Dendritic cell treated with granulocyte-macrophage colony-stimulating factor and Interleukin-4, amounts not matched to agents 40 ng/mL and 50 ng/mL, for 4 days (primary cell): ENCODE results near the gene PTGES2.

Experiments used
- H3K27ac Mint-ChIP-seq: one replicate; pipeline ENCODE4 v1.8.0; 2022; ENCODE audit warnings: mild to moderate bottlenecking, mixed read lengths
- H3K27me3 Mint-ChIP-seq: one replicate; pipeline ENCODE4 v1.8.0; 2022; ENCODE audit warnings: mild to moderate bottlenecking, mixed read lengths
- H3K36me3 Mint-ChIP-seq: one replicate; pipeline ENCODE4 v1.8.0; 2022; ENCODE audit warnings: low read depth, mixed read lengths
- H3K4me1 Mint-ChIP-seq: one replicate; pipeline ENCODE4 v1.8.0; 2022; ENCODE audit warnings: low read depth, mixed read lengths
- H3K4me3 Mint-ChIP-seq: one replicate; pipeline ENCODE4 v1.8.0; 2022; ENCODE audit warnings: mild to moderate bottlenecking, moderate library complexity, mixed read lengths
- H3K9me3 Mint-ChIP-seq: one replicate; pipeline ENCODE4 v1.8.0; 2022; ENCODE audit warnings: mixed read lengths
- intact Hi-C: fragments of 100-400 bp; cut with micrococcal nuclease; formaldehyde crosslinking; loops from one replicate; pipeline ENCODE4 v1.15.0; 2022

Gene PTGES2

GRCh38 chr9:128092199-128092977, 35.1 kb downstream of the PTGES2 start:
- intact Hi-C loops: loop anchor here (2.0 to 5.0 kb wide), 2 partner anchors 14 to 40 kb away; no protein-coding TSS in a partner anchor

GRCh38 chr9:128091571-128091970, 36.0 kb downstream of the PTGES2 start:
- H3K27me3 Mint-ChIP-seq: no peaks in the 10 kb centered on the region
- H3K36me3 Mint-ChIP-seq: peaks cover 15% of the 10 kb centered on the region
- peak overlapping the region; percentile 78 for H3K27ac Mint-ChIP-seq
- no peaks in the 10 kb centered on the region for H3K9me3 Mint-ChIP-seq
- intact Hi-C loops: loop anchor here (5.0 kb wide), 1 partner anchor 39 kb away; no protein-coding TSS in a partner anchor
- peak overlapping the region; percentile 54 for H3K4me3 Mint-ChIP-seq
- peaks cover 78% of the 10 kb centered on the region for H3K4me1 Mint-ChIP-seq

More at GRCh38 chr9:128092199-128092977, 35.1 kb downstream of the PTGES2 start:
- Mint-ChIP-seq H3K36me3 (peaks cover 15% of the 10 kb centered on the region), H3K27ac (peak overlapping the region; percentile 96), H3K4me1 (peaks cover 83% of the 10 kb centered on the region), H3K9me3 (no peaks in the 10 kb centered on the region), H3K4me3 (peak overlapping the region; percentile 54), H3K27me3 (no peaks in the 10 kb centered on the region)

GRCh38 chr9:128091144-128091543, 36.4 kb downstream of the PTGES2 start:
- H3K27ac Mint-ChIP-seq: peak overlapping the region; percentile 17
- no peak overlapping the region for H3K4me3 Mint-ChIP-seq
- H3K9me3 Mint-ChIP-seq: no peaks in the 10 kb centered on the region
- H3K4me1 Mint-ChIP-seq: peaks cover 75% of the 10 kb centered on the region
- intact Hi-C loops: loop anchor here (5.0 kb wide), 1 partner anchor 39 kb away; no protein-coding TSS in a partner anchor
- H3K27me3 Mint-ChIP-seq: no peaks in the 10 kb centered on the region
- peaks cover 17% of the 10 kb centered on the region for H3K36me3 Mint-ChIP-seq

GRCh38 chr9:128089299-128089698, 38.2 kb downstream of the PTGES2 start:
- H3K4me3 Mint-ChIP-seq: no peak overlapping the region
- H3K27me3 Mint-ChIP-seq: no peaks in the 10 kb centered on the region
- peaks cover 66% of the 10 kb centered on the region for H3K4me1 Mint-ChIP-seq
- no peak overlapping the region for H3K27ac Mint-ChIP-seq
- H3K36me3 Mint-ChIP-seq: peaks cover 29% of the 10 kb centered on the region
- H3K9me3 Mint-ChIP-seq: no peaks in the 10 kb centered on the region
- intact Hi-C loops: no loop called here

- H3K9me3 Mint-ChIP-seq: no peaks in the 10 kb centered on the region
- intact Hi-C loops: no loop called here
- H3K4me1 Mint-ChIP-seq: peaks cover 67% of the 10 kb centered on the region
- peaks cover 33% of the 10 kb centered on the region for H3K36me3 Mint-ChIP-seq
- H3K4me3 Mint-ChIP-seq: no peak overlapping the region
- no peaks in the 10 kb centered on the region for H3K27me3 Mint-ChIP-seq
- H3K27ac Mint-ChIP-seq: no peak overlapping the region
Observed at GRCh38 chr9:128088253-128088945, 39.1 kb downstream of the PTGES2 start.

GRCh38 chr9:128087262-128087661, 40.3 kb downstream of the PTGES2 start:
- intact Hi-C loops: no loop called here
- H3K4me1 Mint-ChIP-seq: peaks cover 58% of the 10 kb centered on the region
- H3K36me3 Mint-ChIP-seq: peaks cover 31% of the 10 kb centered on the region
- no peaks in the 10 kb centered on the region for H3K9me3 Mint-ChIP-seq
- H3K4me3 Mint-ChIP-seq: no peak overlapping the region
- no peak overlapping the region for H3K27ac Mint-ChIP-seq
- no peaks in the 10 kb centered on the region for H3K27me3 Mint-ChIP-seq

- intact Hi-C loops: no loop called here
- Mint-ChIP-seq H3K36me3 (peaks cover 27% of the 10 kb centered on the region), H3K9me3 (no peaks in the 10 kb centered on the region), H3K27ac (no peak overlapping the region), H3K27me3 (no peaks in the 10 kb centered on the region), H3K4me3 (no peak overlapping the region), H3K4me1 (peaks cover 58% of the 10 kb centered on the region)
Observed at GRCh38 chr9:128085943-128086342, 41.6 kb downstream of the PTGES2 start.

- Mint-ChIP-seq H3K36me3 (peaks cover 28% of the 10 kb centered on the region), H3K27ac (no peak overlapping the region), H3K4me1 (peaks cover 54% of the 10 kb centered on the region), H3K9me3 (no peaks in the 10 kb centered on the region), H3K27me3 (no peaks in the 10 kb centered on the region), H3K4me3 (no peak overlapping the region)
- intact Hi-C loops: loop anchor here (5.0 kb wide), 1 partner anchor 47 kb away; no protein-coding TSS in a partner anchor
Observed at GRCh38 chr9:128084746-128085145, 42.8 kb downstream of the PTGES2 start.

GRCh38 chr9:128082151-128082550, 45.4 kb downstream of the PTGES2 start:
- Mint-ChIP-seq H3K27me3 (no peaks in the 10 kb centered on the region), H3K4me1 (peaks cover 53% of the 10 kb centered on the region), H3K27ac (peak overlapping the region; percentile 51), H3K36me3 (peaks cover 32% of the 10 kb centered on the region), H3K9me3 (no peaks in the 10 kb centered on the region), H3K4me3 (no peak overlapping the region)
- intact Hi-C loops: loop anchor here (5.0 kb wide), 1 partner anchor 45 kb away; no protein-coding TSS in a partner anchor

GRCh38 chr9:128081056-128081455, 46.5 kb downstream of the PTGES2 start:
- no peak overlapping the region for H3K4me3 Mint-ChIP-seq
- peak overlapping the region; percentile 63 for H3K27ac Mint-ChIP-seq
- H3K36me3 Mint-ChIP-seq: peaks cover 36% of the 10 kb centered on the region
- intact Hi-C loops: loop anchor here (5.0 kb wide), 1 partner anchor 44 kb away; no protein-coding TSS in a partner anchor
- no peaks in the 10 kb centered on the region for H3K27me3 Mint-ChIP-seq
- no peaks in the 10 kb centered on the region for H3K9me3 Mint-ChIP-seq
- H3K4me1 Mint-ChIP-seq: peaks cover 57% of the 10 kb centered on the region

GRCh38 chr9:128080206-128080605, 47.3 kb downstream of the PTGES2 start:
- Mint-ChIP-seq H3K9me3 (no peaks in the 10 kb centered on the region), H3K27me3 (no peaks in the 10 kb centered on the region), H3K4me3 (no peak overlapping the region), H3K36me3 (peaks cover 28% of the 10 kb centered on the region), H3K4me1 (peaks cover 57% of the 10 kb centered on the region), H3K27ac (peak overlapping the region; percentile 63)
- intact Hi-C loops: loop anchor here (5.0 kb wide), 1 partner anchor 43 kb away; no protein-coding TSS in a partner anchor

GRCh38 chr9:128078504-128079434, 48.8 kb downstream of the PTGES2 start:
- H3K36me3 Mint-ChIP-seq: peaks cover 17% of the 10 kb centered on the region
- H3K4me1 Mint-ChIP-seq: peaks cover 59% of the 10 kb centered on the region
- H3K9me3 Mint-ChIP-seq: no peaks in the 10 kb centered on the region
- H3K4me3 Mint-ChIP-seq: peak overlapping the region; percentile 50
- H3K27ac Mint-ChIP-seq: peak overlapping the region; percentile 96
- intact Hi-C loops: loop anchor here (2.0 kb wide), 1 partner anchor 14 kb away; no protein-coding TSS in a partner anchor
- no peaks in the 10 kb centered on the region for H3K27me3 Mint-ChIP-seq

- Mint-ChIP-seq H3K36me3 (peaks cover 17% of the 10 kb centered on the region), H3K4me1 (peaks cover 66% of the 10 kb centered on the region), H3K4me3 (peak overlapping the region; percentile 50), H3K27ac (peak overlapping the region; percentile 96), H3K27me3 (no peaks in the 10 kb centered on the region), H3K9me3 (no peaks in the 10 kb centered on the region)
- intact Hi-C loops: loop anchor here (2.0 kb wide), 1 partner anchor 15 kb away; no protein-coding TSS in a partner anchor
Observed at GRCh38 chr9:128077847-128078503, 49.6 kb downstream of the PTGES2 start.
